Spinal cord (tissue), 10 donors: ENCODE measurements around the gene CUL4B. TPM values are rescaled to one million over a fixed set of nuclear protein-coding genes. Genes with fewer than 3 reads are reported as not detected.
A peak's percentile ranks its signal among the peaks of the same experiment; 100 is the strongest.
"Not testable (repeated sequence)": the region's sequence is repeated elsewhere in the genome, so short reads cannot be mapped to it uniquely, and the experiment has no call there.

Experiments used
- DNase-seq, 6 donors: peaks; one replicate each; pipeline versions ENCODE4 v3.0.0 to v3.0.0-alpha.2; 2013 to 2015; ENCODE audit warnings: low spot score in 6 of 6, low read depth in 4 of 6
- H3K27ac ChIP-seq: one replicate; pipeline ENCODE4 v1.5.1; 2013; ENCODE audit warnings: low read depth, low read length, control low read depth
- H3K27me3 ChIP-seq: one replicate; pipeline ENCODE4 v1.6.1; 2013; ENCODE audit warnings: low read length; ENCODE audit not compliant: control insufficient read depth, insufficient read depth
- H3K36me3 ChIP-seq: one replicate; pipeline ENCODE4 v1.6.1; 2013; ENCODE audit warnings: low read length; ENCODE audit not compliant: control insufficient read depth, insufficient read depth
- H3K4me1 ChIP-seq: one replicate; pipeline ENCODE4 v1.6.1; 2013; ENCODE audit warnings: low read length; ENCODE audit not compliant: control insufficient read depth, insufficient read depth
- H3K4me3 ChIP-seq: one replicate; pipeline ENCODE4 v1.5.1; 2013; ENCODE audit warnings: low read depth, low read length, control low read depth
- H3K9me3 ChIP-seq: one replicate; pipeline ENCODE4 v1.6.1; 2013; ENCODE audit warnings: low read length; ENCODE audit not compliant: control insufficient read depth, insufficient read depth
- WGBS: methylation state at CpG from one replicate; pipeline ENCODE4 v1.1.5; 2013; ENCODE audit warnings: missing lambda C conversion rate; ENCODE audit not compliant: insufficient coverage; 5-methylcytosine and 5-hydroxymethylcytosine counted together
- long read RNA-seq, 4 donors: transcript quantifications; one replicate each; lab custom pipeline, GENCODE V29; 2026
- polyA plus RNA-seq, 2 donors: library from polyadenylated mRNA; unstranded; fragments of 120-200 nt; gene quantifications; one replicate each; pipeline ENCODE4 v1.2.1, GENCODE V29; 2013; ENCODE audit not compliant: insufficient read length in 2 of 2
- total RNA-seq, 2 donors: library from RNA; depleted of rRNA in 1 of 2; stranded (reverse); fragments of 120-200 nt in 1 of 2; fragments of >200 nt in 1 of 2; gene quantifications; one replicate each; pipeline versions ENCODE4 v1.2.3 to v1.2.4, GENCODE V29; 2013 to 2014
- donor health status: healthy.

Gene CUL4B
- 10 to 100 TPM; 33.6 to 67.9 TPM for total RNA-seq
- polyA plus RNA-seq = 10 to 100 TPM; 52.4 to 66.6 TPM
- long read RNA-seq, donor 1, full-length matches to known transcripts = 4 of 4 reads
- long read RNA-seq, donor 1, partial matches to known transcripts = 0 of 4 reads
- long read RNA-seq, donor 1, other reads (novel, unspliced or antisense) = 0 of 4 reads
- long read RNA-seq, donor 2, full-length matches to known transcripts = 1 of 1 reads
- long read RNA-seq, donor 2, partial matches to known transcripts = 0 of 1 reads
- long read RNA-seq, donor 2, other reads (novel, unspliced or antisense) = 0 of 1 reads
- long read RNA-seq, donor 3, full-length matches to known transcripts = 1 of 1 reads
- long read RNA-seq, donor 3, partial matches to known transcripts = 0 of 1 reads
- long read RNA-seq, donor 3, other reads (novel, unspliced or antisense) = 0 of 1 reads
- long read RNA-seq, donor 4, partial matches to known transcripts = 193 of 356 reads
- long read RNA-seq, donor 4, other reads (novel, unspliced or antisense) = 163 of 356 reads

DNA sequence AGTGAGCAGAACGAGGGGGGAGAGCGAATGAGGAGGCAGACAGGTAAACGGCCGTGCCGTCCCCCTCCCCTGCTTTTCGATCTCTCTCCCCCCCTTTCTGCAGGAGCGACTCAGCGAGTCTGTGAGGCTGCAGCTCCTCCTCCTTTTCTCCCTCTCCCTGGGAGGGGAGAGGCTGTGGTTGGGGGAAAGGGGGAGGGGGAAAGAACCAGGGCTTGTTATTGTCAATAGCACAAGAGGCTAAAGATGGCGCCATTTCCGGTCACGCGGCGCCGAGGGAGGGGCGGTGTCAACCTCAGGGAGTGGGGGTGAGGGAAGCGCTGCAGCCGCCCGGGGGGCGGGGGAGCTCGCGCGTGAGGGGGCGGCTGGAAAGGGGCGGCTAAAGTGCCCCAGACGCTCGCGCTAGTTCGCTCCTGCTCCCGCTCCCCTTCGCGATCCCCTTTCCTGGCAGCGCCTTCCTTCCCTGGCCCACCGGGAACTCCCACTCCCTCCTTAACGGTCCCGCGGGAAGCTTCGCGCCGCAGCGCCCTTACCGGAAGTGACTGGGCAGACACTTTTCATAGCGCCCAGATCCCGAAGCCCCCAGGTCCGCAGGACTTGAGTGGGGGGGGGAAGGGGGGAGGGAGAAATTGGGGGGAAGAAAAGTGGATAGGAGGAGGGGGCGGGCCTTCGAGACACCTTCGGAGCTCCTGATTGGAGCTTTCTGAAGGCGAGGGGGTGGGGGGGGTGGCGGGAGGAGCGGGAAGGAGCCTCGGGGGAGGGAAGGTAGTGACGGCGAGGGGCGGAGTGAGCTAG, at the start of gene CUL4B:
CUL4B (minus strand) TSS at position 121 of the 792 bp plus-strand sequence. CDS start 324 bp downstream, outside the sequence.
- no peaks in the 10 kb centered on the region for H3K4me1 ChIP-seq
- peak; percentile 76 to 98 (median 86) for DNase-seq
- peak within 1 kb of the TSS; percentile 98 for H3K27ac ChIP-seq
- WGBS = 26% methylated on average over 38 of the region's 54 CpGs
- no peaks in the 10 kb centered on the region for H3K27me3 ChIP-seq
- no peaks in the 10 kb centered on the region for H3K9me3 ChIP-seq
- peaks cover 2% of the 10 kb centered on the region for H3K36me3 ChIP-seq
- H3K4me3 ChIP-seq = peak within 1 kb of the TSS; percentile 80

DNA sequence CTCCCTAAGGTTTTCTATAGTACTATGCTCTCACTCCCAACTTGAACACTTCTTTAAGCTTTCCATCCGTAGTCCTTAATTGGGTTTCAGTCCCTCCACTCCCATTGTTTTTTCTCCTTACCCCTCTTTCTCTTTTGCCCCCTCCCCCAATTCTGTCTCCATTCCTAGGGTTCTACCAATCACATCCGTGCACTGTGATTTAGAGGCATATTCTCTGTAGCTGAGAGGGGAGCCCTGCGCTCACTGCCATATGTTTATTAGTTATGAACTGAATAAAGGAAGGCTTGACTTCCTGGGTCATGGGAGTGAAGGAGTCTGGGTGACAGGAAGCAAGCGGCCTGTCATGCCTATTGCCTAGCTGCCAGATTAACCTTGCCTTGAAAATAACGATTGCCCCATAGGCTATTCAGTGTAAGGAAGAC, 43.6 kb upstream of the CUL4B start:
- Histone ChIP-seq H3K9me3 (no peaks in the 10 kb centered on the region), H3K27me3 (no peaks in the 10 kb centered on the region), H3K36me3 (no peaks in the 10 kb centered on the region), H3K4me3 (peak overlapping the region; percentile 73), H3K4me1 (no peaks in the 10 kb centered on the region), H3K27ac (peak overlapping the region; percentile 83)
- DNase-seq = peak; percentile 10 to 88 (median 25)
- WGBS = 21% methylated on average over 3 of the region's 5 CpGs

DNA sequence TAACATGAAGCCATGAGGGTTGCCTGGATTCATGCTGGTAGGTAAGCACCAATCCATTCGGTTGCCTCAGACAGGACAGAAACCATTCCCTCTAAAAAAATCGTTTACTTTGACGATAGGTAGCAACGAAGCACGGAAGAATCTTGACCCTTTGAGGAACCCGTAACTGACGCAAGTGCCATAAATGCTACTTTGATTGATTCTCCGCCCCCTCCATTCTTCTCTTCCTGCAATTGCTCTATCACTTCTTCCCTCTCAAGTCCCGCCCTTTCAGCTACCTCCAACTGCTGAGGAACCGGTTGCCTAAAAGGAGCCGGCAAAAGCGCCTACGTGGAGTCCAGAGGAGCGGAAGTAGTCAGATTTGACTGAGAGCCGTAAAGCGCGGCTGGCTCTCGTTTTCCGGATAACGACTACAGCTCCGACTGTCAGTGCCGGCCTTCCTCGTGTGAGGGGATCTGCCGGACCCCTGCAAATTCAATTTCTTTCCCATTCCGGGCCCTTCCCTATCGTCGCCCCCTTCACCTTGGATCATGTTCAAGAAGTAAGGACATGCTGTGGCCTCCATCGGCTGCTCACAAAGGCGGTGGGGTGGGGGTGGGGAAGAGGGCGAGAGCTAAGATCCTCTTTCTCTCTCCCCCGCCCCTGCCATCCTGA, 43.1 kb upstream of the CUL4B start, which contains the start of gene MCTS1:
MCTS1 (plus strand) TSS at position 395 of the 654 bp plus-strand sequence; CDS start at position 531, 136 bp downstream.
- no peaks in the 10 kb centered on the region for H3K36me3 ChIP-seq
- peak; percentile 66 to 98 (median 76) for DNase-seq
- H3K4me3 ChIP-seq = peak within 1 kb of the TSS; percentile 73
- no peaks in the 10 kb centered on the region for H3K9me3 ChIP-seq
- H3K27me3 ChIP-seq = no peaks in the 10 kb centered on the region
- H3K4me1 ChIP-seq = no peaks in the 10 kb centered on the region
- whole genome bisulfite sequencing = 24% methylated on average over 24 of the region's 31 CpGs
- H3K27ac ChIP-seq = peak within 1 kb of the TSS; percentile 83

DNA sequence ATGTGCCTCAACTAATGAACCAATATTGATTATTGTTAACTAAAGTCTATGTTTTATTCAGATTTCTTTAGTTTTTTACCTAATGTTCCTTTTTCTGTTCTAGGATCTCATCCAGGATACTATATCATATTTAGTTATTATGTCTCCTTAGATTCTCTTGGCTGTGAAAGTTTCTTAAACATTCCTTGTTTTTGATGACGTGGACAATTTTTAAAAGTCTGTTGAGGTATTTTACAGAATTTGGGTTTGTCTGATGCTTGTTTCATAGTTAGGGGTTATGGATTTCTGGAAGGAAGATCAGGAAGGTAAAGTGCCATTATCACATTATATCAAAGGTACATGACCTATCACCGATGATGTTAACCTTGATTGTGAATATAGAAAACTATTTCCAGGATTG, 24.9 kb upstream of the CUL4B start:
- WGBS = no CpG with 5 or more reads among the region's 2 CpGs
- no peaks in the 10 kb centered on the region for H3K4me1 ChIP-seq

DNA sequence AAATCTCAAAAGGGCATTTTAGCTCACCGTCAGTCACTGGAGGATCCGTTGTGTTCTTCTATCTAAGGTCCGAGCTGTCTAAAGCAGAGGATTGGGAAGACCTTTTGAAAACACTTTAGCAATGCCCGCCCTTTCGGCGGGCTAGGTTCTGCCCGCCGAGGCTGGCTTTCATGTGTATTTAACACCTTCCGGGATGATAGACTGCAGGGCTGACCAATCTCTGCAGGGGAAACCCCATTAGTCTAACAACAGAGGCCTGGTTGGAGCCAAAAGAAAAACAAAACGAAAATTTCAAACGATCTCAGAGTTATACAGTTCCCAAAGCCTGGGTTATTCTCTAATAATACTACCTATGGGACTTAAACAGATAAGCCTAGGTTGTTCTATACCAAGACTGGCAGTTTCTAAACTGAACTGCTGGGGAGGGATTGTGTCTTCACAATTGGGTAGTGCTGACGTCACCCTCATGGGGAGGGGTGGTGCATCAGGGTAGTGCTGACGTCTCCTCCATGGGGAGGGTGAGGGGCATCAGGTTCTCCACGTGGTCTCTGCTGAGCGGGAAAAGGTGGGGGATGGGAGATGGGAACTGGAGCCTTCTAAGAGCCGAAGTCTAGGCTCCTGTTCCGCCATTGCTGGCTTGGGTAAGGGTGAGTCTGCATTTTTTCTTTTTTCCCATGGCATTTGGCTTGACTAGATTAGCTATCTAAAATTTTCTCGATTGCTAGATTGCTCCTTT, 14.8 kb upstream of the CUL4B start:
- Histone ChIP-seq H3K27ac (no peak overlapping the region), H3K4me1 (no peaks in the 10 kb centered on the region), H3K36me3 (no peaks in the 10 kb centered on the region), H3K9me3 (no peaks in the 10 kb centered on the region), H3K4me3 (no peak overlapping the region), H3K27me3 (no peaks in the 10 kb centered on the region)
- no peak for DNase-seq
- WGBS = 74% methylated on average over 14 of the region's 18 CpGs

More for the DNA sequence above, 24.9 kb upstream of the CUL4B start:
- H3K4me3 ChIP-seq = no peak overlapping the region
- H3K27ac ChIP-seq = no peak overlapping the region
- no peaks in the 10 kb centered on the region for H3K27me3 ChIP-seq
- H3K9me3 ChIP-seq = no peaks in the 10 kb centered on the region
- no peaks in the 10 kb centered on the region for H3K36me3 ChIP-seq
- DNase-seq = no peak

DNA sequence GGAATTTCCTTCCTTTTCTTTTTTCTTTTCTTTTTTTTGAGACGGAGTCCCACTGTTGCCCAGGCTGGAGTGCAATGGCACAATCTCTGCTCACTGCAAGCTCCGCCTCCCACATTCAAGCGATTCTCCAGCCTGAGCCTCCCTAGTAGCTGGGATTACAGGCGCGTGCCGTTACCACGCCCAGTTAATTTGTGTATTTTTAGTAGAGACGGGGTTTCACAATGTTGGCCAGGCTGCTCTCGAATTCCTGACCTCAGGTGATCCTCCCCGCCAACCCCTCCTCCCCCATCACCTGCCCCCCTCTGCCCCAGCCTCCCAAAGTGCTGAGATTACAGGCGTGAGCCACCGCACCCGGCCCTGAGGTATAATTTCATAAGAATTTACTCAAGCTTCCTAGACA, 13.0 kb upstream of the CUL4B start:
- not testable (repeated sequence) for H3K27ac ChIP-seq, H3K27me3 ChIP-seq, H3K9me3 ChIP-seq, H3K4me3 ChIP-seq, H3K36me3 ChIP-seq, H3K4me1 ChIP-seq, DNase-seq
- WGBS = 61% methylated on average over 3 of the region's 13 CpGs

DNA sequence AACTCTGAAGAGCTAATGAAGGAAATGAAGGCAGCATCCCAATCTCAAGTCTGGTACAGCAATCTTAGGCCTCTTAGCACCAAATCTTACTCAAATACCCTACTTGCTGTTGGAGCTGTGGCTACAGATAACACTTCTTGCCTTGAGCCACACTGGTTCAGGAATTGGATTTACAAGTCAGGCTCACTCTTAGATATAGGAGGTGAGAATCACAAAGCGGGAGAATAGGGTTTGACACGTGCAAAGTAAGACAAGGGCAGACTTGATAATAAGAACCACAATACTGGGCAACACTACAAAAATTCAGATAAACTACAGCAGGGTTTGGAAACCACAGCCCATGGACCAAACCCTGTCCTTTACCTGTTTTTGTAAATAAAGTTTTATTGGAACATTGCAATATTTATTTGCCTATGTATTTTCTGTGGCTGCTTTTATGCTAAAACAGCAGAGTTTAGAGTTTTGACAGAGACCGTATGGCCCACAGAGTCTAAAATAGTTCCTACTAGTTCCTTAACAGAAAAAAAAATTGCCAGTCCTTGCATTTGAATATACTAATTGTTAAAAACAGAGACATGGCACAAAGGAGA, 9.3 kb upstream of the CUL4B start:
- no CpG with 5 or more reads among the region's 3 CpGs for WGBS
- no peaks in the 10 kb centered on the region for H3K9me3 ChIP-seq
- H3K27me3 ChIP-seq = no peaks in the 10 kb centered on the region
- no peak overlapping the region for H3K27ac ChIP-seq
- no peak overlapping the region for H3K4me3 ChIP-seq
- H3K36me3 ChIP-seq = no peaks in the 10 kb centered on the region
- no peaks in the 10 kb centered on the region for H3K4me1 ChIP-seq
- no peak for DNase-seq

DNA sequence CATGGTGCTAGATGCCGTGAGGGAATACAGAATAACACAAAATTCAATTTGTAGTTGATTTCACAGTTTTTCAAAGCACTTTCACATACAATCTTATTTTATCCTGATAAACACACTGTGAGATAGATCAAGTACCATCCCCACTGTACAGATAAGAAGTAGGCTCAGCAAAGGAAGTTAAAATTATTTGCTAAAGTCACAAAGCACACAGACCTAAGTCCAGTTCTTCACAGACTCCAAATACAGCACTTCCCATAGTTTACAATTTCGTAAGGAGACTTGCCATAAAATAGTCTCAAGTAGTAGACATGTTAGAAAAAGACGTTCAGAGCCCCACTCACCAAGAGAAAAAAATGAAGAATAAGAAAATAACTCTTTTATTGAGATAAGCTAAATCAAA, 7.8 kb upstream of the CUL4B start:
- DNase-seq = no peak

More for the DNA sequence above, 7.8 kb upstream of the CUL4B start:
- Histone ChIP-seq H3K36me3 (no peaks in the 10 kb centered on the region), H3K9me3 (no peaks in the 10 kb centered on the region), H3K27ac (no peak overlapping the region), H3K4me3 (no peak overlapping the region), H3K27me3 (no peaks in the 10 kb centered on the region), H3K4me1 (no peaks in the 10 kb centered on the region)
- WGBS = 100% methylated on average over 1 of the region's 3 CpGs
